HG03045 (cell line): ENCODE data around the gene TEX13C.
"Not testable (repeated sequence)": the region's sequence is repeated elsewhere in the genome, so short reads cannot be mapped to it uniquely, and the experiment has no call there.

Experiments
- ATAC-seq: cut with Tn5 transposase; IDR thresholded peaks from one replicate; pipeline ENCODE4 v1.9.1; 2021; ENCODE audit warnings: mild to moderate bottlenecking, moderate library complexity; ENCODE audit not compliant: unreplicated experiment

The TEX13C gene

DNA sequence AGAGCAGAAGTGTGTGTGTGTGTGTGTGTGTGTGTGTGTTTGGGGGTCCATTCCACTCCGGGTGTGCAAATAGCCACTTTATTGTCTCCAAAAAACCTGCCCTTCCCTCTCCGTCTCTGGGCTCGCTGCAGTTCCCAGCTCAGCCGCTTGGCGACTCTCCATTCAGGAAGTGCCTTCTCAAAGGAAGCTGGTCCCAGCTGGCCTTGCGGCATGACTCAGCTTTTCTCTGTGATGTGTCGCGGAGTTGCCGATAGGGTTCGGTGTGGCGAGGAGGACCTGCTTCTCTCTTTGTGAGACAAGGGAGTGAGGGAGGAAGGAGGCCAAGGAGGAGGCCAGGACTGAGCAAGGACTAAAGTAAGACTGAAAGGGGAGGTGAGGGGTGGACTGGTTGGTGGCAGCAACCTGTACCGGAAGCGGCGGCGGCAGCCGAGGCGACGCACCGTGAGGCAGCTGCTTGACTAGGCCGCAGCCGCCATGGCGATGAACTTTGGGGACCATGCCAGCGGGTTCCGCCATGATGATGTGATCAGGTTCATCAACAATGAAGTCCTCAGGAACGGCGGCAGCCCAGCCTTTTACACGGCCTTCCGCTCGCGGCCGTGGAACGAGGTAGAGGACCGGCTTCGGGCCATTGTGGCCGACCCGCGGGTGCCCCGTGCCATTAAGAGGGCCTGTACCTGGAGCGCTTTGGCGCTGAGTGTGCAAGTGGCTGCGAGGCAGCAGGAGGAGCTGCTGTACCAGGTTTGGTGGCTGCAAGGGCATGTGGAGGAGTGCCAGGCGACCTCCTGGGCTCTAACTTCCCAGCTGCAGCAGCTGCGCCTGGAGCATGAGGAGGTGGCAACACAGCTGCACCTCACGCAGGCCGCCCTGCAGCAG, at the start of gene TEX13C:
Gene TEX13C (plus strand): TSS at position 226 of the 876 bp plus-strand sequence. CDS start 249 bp downstream, at position 475.
- ATAC-seq, result no peak

DNA sequence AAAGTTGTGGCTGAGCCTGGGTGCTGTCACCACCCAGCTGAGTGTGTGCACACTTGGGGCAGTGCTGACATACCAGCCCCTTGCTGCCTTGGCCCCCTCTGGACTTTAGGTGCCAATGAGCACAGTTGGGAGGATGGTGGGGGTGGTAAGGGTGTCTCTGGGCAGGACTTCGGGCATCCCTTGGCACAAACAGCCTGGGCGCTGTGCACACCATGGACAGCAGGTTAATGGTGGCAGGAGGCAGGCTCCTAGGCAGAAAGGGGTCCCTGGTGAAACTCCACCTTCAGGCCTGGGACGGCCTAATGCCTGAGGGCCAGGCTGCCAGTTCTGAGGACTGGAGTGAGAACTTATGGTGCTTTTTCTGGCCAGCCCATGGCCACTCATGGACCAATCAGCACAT, 32.4 kb upstream of the TEX13C start:
- no peak for ATAC-seq

DNA sequence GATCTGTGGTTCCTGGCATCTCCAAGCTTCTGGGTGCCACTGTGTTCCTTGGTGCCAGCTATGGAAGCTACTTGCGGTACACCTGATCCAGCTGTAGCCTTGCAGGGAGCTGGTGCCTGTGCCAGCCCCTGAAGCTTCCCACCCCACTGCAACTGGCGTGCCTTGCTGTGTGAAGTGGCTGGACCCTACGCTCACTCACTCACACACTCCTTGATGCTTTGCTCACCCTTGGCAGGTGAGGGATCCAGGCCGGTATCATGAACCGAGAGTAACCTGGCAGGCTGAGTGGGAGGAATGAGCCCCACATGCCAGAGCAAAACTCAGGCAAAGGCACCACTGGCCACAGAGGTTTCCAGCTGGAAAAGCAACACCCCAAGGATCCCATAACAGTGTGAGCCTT, 31.3 kb upstream of the TEX13C start:
- no peak for ATAC-seq

DNA sequence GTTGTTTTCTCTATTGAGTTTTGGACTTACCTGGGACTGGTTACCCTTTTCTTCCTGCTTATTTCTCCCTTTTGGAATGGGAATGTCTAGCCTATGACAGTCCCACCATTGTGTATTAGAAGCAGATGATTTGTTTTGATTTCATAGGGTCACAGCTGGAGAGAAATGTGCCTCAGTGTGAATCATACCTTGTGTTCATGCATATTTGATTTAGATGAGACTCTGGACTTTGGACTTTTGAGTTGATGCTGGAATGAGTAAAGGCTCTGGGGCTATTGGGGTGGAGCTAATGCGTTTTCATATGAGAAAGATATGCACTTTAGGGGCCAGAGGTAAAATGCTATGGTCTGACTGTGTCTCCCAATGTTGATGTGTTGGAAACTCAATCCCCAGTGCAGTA, 30.5 kb upstream of the TEX13C start:
- ATAC-seq, result no peak

DNA sequence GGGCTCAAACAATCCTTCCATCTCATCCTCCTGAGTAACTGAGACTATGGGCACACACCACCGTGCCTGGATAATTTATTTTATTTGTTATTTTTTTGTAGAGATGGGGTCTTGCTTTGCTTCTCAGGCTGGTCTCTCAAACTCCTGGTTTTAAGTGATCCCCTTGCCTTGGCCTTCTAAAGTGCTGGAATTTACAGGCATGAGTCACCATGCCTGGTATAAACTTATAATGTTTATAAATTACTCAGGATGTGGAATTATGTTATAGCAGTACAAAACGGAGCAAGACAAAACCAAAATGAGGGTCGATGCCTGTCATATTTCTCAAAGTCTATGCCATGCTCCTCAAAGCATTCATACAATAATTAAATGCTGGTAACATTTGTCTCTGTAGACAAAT, 29.8 kb upstream of the TEX13C start:
- ATAC-seq, result no peak

DNA sequence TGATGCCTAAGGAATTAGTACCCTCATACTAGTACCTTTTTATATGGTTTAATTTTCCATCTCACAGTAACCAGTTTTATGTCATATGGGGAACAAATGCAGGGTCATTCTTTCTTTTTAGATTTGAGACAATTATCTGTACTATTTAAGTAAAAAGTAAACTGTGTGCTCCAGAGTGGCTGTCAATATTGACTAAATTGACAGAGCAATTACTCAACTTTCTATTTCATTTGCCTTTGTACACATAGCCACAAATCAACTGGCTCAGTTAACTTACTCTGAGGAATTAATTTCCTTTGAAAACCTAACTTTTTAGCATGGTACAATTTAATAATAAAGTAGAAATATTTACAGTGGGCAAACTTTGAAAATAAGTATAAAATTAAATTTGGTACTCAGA, 28.5 kb upstream of the TEX13C start:
- no peak for ATAC-seq

DNA sequence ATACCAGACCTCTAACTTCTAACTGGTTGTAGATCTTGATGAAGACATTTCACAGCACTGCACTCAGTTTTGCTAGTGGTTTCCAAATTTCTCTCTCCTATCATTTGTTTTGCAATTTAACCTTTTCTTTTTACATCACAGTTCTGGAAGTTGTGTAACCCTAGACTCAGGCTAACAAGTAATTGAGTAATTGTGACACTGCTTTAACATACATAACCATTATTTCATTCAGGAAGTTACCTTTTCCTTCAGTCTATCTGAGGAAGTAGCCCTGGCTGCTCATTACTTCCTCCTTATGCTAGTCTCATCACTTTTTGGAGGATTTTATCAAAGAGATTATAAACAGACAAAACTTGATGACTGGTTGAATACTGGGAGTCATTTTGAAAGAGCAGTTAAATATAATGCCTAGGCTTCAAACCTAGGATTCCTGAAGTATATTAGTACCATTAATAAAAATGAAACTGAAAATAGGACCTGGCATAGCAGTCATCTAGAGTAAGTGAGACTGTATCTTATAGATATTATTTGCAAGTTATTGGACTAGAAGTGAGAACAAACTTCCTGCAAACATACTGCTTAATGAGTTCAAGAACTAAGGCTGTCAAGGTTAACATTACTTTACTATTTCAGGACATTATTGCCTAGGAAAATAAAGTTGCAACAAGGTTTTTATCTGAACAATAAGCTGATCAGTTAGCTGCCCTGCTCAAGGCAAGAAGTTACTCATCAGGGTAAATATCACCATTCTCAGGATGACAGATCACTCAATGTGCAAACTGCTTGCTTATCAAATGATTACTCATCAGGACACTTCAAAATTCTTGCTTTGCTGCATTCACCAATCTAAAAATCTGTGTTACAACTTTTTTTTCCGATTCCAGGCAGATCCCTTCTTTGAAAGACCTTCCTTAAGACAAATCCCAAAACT, 25.6 kb upstream of the TEX13C start:
- ATAC-seq, result peak; percentile 57

DNA sequence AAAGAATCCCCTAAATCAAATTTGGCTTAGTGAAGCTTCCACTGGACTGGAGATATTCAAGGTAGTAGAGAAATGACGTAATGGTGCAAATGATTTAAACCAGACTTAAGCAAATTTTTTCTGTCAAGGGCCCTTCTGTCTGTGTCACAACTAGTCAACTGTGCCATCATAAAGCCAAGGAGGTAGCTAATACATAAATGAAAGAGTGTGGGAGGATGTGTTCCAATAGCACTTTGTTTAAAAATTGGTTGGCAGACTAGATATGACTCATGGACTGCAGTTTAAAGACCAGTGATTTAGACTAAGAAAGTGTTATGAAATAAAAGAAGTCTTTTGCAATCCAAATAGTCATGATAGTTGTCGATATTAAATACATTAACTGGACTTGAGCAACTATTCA, 24.3 kb upstream of the TEX13C start:
- ATAC-seq, result peak; percentile 87

DNA sequence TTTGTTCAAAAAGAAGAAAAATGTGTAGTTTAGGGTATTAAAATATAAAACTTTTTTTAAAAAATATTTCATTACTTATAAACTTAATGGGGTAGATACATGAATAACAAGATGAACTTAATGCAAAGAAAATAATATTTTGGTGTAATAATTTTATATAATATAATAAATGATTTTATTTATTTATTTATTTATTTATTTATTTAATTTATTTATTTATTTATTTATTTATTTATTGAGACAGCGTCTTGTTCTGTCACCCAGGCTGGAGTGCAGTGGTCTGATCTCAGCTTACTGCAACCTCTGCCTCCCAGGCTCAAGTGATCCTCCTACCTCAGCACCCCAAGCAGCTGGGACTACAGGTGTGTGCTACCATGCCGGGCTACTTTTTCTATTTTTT, 20.8 kb upstream of the TEX13C start:
- no peak for ATAC-seq

DNA sequence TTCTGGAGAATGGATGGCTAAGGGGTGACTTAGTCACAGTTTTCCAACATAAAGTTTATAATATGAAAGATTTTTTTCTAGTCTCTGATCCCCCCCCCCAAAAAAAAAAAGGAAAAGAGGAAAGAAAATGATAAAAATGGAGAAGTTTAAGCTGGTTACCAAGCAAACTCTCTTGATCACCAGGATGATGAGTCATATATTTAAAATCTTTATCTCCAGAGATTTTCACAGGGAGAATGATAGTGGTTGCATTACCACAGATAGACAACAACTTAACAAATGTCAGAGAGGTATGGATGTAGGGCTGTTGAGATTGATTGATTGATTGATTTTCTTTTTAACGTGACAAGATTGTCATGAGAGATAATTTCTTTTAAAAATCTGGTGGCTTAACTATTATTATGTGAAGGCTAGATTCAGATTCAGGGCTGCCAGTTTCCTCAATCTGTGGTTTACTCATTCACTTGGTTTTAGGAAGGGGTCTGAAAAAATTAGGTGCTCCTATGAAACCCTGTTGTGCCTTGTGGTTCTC, 13.3 kb upstream of the TEX13C start:
- no peak for ATAC-seq

DNA sequence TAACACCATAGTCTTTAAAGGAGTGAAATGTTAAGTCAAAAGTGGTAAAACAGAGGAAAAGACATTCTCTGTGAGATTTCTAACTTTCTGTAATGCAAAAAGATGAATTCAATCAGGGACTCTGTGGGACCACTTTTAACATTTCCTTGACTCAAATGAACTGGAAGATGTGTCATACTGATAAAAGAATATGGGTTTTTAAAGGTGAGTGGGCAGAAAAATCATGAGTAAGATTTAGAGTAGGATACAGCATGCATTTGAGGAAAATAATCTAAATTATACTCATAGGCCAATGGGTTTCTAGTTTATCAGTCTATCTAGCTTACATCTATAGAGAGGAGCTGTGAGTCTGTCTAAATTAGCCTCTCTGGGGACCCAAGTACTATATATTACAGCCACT, 11.0 kb upstream of the TEX13C start:
- no peak for ATAC-seq

DNA sequence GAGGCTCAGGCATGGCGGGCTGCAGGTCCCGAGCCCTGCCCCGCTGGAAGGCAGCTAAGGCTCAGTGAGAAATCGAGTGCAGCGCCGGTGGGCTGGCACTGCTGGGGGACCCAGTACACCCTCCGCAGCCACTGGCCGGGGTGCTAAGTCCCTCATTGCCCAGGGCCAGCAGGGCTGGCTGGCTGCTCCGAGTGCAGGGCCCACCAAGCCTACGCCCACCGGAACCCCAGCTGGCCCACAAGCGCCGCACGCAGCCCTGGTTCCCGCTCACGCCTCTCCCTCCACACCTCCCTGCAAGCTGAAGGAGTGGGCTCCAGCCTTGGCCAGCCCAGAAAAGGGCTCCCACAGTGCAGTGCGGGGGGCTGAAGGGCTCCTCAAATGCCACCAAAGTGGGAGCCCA, 505 bp upstream of the TEX13C start:
- not testable (repeated sequence) for ATAC-seq

DNA sequence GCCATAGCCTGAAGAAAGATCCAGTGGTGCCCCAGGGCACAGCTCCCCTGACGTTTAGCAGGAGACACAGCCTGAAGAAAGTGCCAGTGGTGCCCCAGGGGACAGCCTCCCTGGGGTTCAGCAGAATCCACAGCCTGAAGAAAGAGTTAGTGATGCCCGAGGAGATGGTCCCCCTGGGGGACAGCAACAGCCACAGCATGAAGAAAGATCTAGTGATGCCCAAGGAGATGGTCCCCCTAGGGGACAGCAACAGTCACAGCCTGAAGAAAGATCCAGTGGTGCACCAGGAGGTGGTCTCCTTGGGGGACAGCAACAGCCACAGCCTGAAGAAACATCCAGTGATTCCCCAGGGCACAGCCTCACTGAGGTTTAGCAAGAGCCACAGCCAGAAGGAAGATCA, 2.8 kb downstream of the TEX13C start:
- ATAC-seq, result no peak

DNA sequence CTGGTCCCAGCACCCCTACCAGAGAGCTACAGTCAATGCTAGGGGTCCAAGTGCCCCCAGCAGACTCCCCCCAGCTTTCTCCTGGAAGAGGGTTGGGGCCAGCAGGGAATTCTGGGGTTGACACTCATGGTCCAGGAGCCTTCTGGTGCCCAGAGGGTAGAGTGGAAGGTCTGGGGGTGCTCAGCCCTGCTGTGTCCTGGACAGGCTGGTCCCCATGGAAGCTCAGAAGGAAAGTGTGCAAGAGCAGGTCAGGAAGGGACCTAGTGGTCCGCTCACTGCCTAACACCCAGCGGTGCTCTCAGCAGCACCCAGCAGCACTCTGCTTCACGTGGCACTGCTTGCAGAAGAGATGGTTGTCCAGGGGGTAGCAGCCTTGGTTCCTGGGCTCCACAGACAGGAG, 6.9 kb downstream of the TEX13C start:
- ATAC-seq, result no peak

DNA sequence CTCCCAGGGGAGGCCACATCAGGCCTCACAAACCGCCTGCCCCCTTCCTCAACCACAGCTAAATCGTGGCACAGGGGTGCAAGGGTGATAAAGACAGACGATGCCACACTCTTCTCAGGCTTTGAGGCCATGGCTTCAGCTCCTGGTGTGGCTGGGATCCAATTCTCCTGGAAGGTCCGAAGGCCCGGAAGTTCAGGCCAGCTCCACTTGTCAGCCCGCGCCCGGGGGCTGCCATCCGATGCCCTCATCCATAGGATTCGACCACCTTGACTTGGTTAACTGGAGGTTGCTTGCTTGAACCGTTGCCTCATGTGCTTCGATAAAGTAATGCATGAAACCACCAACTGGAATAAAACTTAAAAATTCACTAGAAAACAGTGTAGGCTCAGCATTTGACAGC, 8.2 kb downstream of the TEX13C start:
- no peak for ATAC-seq

DNA sequence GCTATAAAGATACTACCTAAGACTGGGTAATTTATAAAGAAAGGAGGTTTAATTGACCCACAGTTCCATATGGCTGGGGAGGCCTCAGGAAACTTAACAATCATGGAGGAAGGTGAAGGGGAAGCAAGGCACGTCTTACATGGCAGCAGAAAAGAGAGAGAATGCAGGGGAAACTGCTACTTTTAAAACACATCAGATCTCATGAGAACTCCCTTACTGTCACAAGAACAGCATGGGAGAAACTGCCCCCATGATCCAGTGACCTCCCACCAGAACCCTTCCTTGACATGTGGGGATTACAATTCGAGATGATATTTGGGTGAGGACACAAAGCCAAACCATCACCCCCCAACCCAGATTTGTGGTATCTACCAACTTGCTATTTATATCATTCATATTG, 13.9 kb downstream of the TEX13C start:
- no peak for ATAC-seq

DNA sequence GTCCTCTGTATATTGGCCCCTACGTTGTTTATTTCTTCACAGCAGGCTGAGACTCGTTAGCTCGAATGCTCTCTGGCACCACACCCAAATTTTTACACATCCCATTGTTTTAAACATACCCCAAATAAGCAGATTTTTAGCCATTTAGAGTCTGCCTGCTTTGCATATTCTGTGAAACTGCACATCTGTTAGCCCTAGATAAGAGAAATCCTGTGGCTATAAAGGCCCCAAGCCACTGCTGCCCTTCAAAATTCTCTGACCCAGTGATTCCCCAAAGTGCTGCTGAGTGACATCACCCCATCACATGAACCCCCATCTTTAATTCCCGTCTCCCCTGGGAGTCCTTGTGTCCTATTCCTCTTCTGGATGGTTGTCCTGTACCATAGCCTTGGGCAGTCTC, 20.8 kb downstream of the TEX13C start:
- no peak for ATAC-seq

DNA sequence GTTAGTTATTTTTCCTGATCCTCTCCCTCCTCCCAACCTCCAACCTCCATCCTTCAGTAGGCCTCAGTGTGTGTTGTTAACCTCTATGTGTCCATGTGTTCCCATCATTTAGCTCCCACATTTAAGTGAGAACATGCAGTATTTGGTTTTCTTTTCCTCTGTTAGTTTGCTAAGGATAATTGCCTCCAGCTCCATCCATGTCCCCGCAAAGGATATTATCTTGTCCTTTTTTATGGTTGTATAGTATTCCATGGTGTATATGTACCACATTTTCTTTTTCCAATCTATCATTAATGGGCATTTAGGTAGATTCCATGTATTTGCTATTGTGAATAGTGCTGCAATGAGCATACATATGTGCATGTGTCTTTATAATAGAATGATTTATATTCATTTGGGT, 54.5 kb downstream of the TEX13C start:
- ATAC-seq, result no peak
